AG04449 (cell line): Measurements from ENCODE around the gene CFAP20DC.
"Not testable (repeated sequence)": the region's sequence is repeated elsewhere in the genome, so short reads cannot be mapped to it uniquely, and the experiment has no call there.

Experiments
- CTCF ChIA-PET: fragments of 350-600 bp; formaldehyde crosslinking; extraction: SDS; loops from one replicate; lab custom pipeline; 2021; ENCODE audit warnings: antibody characterized with exemption; lab: Yijun Ruan, JAX
- POLR2A ChIA-PET: fragments of 400-600, 350-600 bp; formaldehyde crosslinking; extraction: SDS; loops from one replicate; lab custom pipeline; 2020; ENCODE audit warnings: antibody characterized with exemption, inconsistent platforms; lab: Yijun Ruan, JAX
- DNase-seq: peaks from one replicate; pipeline ENCODE4 v3.0.0-alpha.2; 2010; ENCODE audit warnings: low read depth, low spot score
- H3K4me3 ChIP-seq: 2 replicates; pipeline ENCODE4 v1.5.1; 2011; ENCODE audit warnings: low read depth, mild to moderate bottlenecking, control low read depth, low read length
- CTCF ChIP-seq: IDR thresholded peaks from one replicate; pipeline ENCODE4 v1.5.1; 2011; ENCODE audit warnings: mild to moderate bottlenecking, moderate library complexity, low read length, control low read depth, inconsistent platforms; ENCODE audit not compliant: insufficient read depth; ENCODE audit errors: missing control alignments

CFAP20DC gene

GRCh38 chr3:58837141-58837843, 212.5 kb downstream of the CFAP20DC start:
- POLR2A ChIA-PET: no interaction called here
- no peak overlapping the region for H3K4me3 ChIP-seq
- CTCF ChIA-PET: interaction anchor here (0.8 to 6.8 kb wide), 3 partner anchors 12 to 215 kb away, joined by 3 to 55 read pairs (median 4); no protein-coding TSS in a partner anchor
- no peak for DNase-seq
- TF ChIP-seq CTCF: no peak

GRCh38 chr3:58835086-58835485, 214.7 kb downstream of the CFAP20DC start:
- DNase-seq: peak; percentile 40
- no peak overlapping the region for H3K4me3 ChIP-seq
- CTCF ChIA-PET: interaction anchor here (6.8 kb wide), 1 partner anchor 9 kb away, joined by 55 read pairs; no protein-coding TSS in a partner anchor
- POLR2A ChIA-PET: no interaction called here
- TF ChIP-seq CTCF: no peak

GRCh38 chr3:58833491-58833890, 216.3 kb downstream of the CFAP20DC start:
- ChIA-PET POLR2A (no interaction called here), CTCF (interaction anchor here (1.1 to 1.9 kb wide), 2 partner anchors 10 to 219 kb away, joined by 3 to 6 read pairs; no protein-coding TSS in a partner anchor)
- no peak for DNase-seq
- no peak for TF ChIP-seq CTCF
- no peak overlapping the region for H3K4me3 ChIP-seq

GRCh38 chr3:58829321-58830000, 220.4 kb downstream of the CFAP20DC start:
- no peak overlapping the region for H3K4me3 ChIP-seq
- POLR2A ChIA-PET: no interaction called here
- CTCF ChIA-PET: interaction anchor here (1.7 to 2.1 kb wide), 2 partner anchors 224 to 225 kb away, joined by 6 to 11 read pairs; no protein-coding TSS in a partner anchor
- no peak for DNase-seq
- no peak for TF ChIP-seq CTCF

GRCh38 chr3:58824777-58825176, 225.0 kb downstream of the CFAP20DC start:
- POLR2A ChIA-PET: no interaction called here
- no peak for DNase-seq
- CTCF ChIA-PET: interaction anchor here (0.6 to 6.5 kb wide), 25 partner anchors 12 to 1033 kb away, joined by 3 to 72 read pairs (median 4); no protein-coding TSS in a partner anchor
- no peak overlapping the region for H3K4me3 ChIP-seq
- TF ChIP-seq CTCF: no peak

GRCh38 chr3:58824285-58824684, 225.5 kb downstream of the CFAP20DC start:
- ChIA-PET POLR2A (no interaction called here), CTCF (interaction anchor here (0.6 to 6.5 kb wide), 31 partner anchors 9 to 1033 kb away, joined by 3 to 72 read pairs (median 4); no protein-coding TSS in a partner anchor)
- DNase-seq: no peak
- H3K4me3 ChIP-seq: no peak overlapping the region
- peak; percentile 68 for TF ChIP-seq CTCF

GRCh38 chr3:58806551-58807244, 243.1 kb downstream of the CFAP20DC start:
- H3K4me3 ChIP-seq, DNase-seq, POLR2A ChIA-PET: not testable (repeated sequence)
- CTCF ChIA-PET: interaction anchor here (1.8 kb wide), 1 partner anchor 18 kb away, joined by 9 read pairs; no protein-coding TSS in a partner anchor
